ENCODE results near the gene ZNF697. TPM values are rescaled to one million over a fixed set of nuclear protein-coding genes. Genes with fewer than 3 reads are reported as not detected.
A peak's percentile ranks its signal among the peaks of the same experiment; 100 is the strongest.
"Not testable (repeated sequence)": the region's sequence is repeated elsewhere in the genome, so short reads cannot be mapped to it uniquely, and the experiment has no call there.

Gene ZNF697
- total RNA-seq, 1 experiment from 2014 or later, result 3.2 TPM

DNA sequence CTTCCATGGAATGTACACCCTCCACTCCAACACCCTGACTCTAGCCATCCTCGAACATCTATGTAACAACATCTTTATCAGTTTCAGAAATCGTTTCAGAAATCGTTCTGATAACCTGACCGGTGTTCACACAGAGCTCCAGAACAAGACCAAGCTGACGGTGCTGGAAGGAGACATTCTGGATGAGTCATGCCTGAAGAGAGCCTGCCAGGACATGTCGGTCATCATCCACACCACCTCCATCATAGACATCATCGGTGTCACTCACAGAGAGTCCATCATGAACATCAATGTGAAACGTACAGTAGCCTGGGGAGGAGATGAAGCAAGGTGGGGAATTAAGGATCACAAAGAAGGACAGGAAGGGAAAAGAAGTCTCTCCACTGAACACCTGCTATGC, 43.0 kb downstream of the ZNF697 start:
- DNase-seq (ENCODE audit: extremely low read depth, low read depth), result not testable (repeated sequence)

DNA sequence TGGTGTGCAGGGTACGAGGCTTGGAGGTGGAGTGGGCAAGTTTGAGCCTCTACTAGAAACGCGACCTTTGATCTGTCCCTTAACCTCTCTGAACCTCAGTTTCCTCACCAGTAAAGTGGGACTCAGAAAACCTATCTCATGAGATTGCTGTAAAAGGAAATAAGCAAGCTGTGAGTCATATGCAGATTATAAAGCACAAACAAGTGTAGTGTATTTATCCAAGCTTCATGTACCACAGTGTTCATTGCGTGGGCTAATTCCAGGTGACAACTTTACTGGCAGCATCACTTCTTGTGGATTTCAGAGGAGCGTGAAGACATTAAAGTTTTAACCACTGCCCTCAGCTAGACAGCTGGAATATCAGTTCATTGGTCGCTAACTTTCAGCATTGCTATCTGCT, 44.4 kb downstream of the ZNF697 start:
- no peak for DNase-seq (ENCODE audit: extremely low read depth, low read depth)

DNA sequence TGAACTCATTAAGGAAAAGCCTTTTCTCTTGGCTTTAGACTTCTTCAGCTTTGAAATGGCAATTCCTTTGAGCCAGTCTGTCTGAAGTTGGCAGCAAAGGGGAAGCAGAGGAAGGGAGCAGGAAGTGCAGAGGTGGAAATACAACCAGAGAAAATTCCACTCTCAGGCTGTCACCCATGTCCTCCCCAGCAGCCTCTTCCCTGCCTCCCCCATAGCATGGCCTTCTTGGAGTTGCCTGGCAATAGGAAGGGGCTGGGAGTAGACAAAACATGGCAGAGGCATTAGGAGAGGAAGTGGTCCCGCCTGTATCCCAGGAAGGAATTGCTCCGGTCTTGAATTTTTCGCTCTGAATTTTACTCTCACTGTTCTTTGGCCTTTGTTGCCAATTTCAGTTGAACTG, 44.8 kb downstream of the ZNF697 start:
- DNase-seq (ENCODE audit: extremely low read depth, low read depth), result not testable (repeated sequence)

DNA sequence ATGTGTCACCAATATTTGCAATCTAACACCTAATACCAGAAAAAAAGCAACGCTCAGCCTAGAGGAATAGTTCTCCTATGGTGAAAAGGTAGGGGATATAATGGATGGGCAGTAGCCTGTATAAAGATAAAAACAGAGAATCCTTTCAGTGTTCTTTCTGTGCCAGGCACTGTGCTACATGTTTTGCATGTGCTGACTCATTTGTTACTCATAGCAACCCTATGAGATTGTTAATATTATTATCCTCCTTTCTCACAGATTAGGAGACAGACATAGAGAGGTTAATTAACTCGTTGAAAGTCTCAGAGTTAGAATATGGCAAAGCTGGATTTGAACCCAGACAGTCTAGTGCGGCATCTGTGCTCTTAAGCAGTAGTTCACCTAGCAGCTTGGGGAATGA, 45.3 kb downstream of the ZNF697 start:
- not testable (repeated sequence) for DNase-seq (ENCODE audit: extremely low read depth, low read depth)

DNA sequence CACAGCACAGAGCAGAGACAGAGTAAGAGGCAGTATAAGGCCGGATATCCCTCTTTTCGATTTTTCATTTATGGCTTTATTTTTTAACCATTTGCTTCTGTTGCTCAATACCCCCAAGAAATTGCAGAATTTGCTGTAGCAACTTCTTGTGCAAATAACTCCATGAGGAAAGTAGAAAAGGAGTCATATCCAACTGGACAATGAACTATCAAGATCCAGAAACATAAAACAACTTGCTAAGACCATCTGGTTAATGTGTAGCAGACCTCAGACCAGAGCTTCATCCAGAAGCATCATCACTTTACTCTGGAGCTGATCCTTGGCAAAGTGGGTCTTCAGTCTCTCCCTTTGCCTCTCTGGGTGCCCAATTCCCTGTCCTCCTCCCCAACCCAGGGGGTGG, 45.9 kb downstream of the ZNF697 start:
- DNase-seq (ENCODE audit: extremely low read depth, low read depth), result no peak

DNA sequence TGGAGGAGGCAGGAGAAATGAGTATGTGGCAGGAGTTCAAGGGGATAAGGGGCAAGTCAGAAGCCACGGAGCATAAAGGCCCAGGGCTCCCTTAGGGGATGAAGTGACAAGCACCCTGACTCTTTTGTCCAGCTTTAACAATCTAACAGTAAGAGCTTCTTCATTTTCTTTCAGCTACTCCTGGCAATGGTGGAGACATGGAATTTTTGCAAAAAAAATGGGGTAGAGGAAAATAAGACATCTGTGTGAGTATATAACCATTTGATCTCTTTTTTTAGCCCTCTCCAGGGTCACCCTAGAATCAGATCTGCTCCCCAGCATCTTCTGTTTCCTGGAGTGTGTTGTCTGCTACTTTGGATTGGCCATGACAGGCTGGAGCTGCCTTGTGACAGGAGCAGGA, 47.1 kb downstream of the ZNF697 start:
- DNase-seq (ENCODE audit: extremely low read depth, low read depth), result no peak

DNA sequence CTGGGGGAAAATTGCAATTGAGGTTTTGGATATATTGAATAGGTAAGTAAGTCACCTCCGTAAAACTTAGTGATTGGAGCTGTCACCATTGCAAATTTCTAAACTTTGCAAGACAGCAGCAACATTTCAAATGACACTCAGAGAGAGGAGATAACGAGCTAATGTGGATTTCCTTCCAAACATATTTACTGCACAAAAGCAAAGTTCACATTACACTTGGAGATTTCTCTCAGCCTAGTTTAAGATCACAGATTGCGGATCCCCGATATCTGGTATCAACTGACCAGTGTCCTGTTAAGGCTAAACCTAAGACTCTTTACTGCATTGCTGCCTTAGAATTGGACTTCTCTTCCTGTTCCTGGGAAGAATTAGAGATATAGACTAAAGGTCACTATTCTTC, 47.5 kb downstream of the ZNF697 start:
- DNase-seq (ENCODE audit: extremely low read depth, low read depth), result no peak

DNA sequence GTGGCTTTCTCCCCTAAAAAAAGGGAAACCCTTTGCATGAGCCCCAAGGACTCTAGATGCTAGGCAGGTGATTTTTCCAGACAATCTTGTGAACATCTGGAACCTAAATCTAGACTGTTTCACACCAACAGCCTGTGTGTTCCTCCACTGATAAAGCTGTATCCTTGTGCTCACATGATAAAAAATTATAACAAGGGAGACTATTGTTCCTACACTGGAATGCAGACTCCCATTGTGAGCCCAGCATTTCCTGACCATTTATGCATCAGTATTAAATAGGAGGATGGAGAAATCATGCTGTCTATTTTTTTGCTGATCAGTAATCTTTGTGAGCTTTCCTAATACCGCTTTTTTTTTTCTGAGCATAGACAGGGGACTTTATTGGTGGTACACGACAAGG, 52.5 kb downstream of the ZNF697 start:
- no peak for DNase-seq (ENCODE audit: extremely low read depth, low read depth)

DNA sequence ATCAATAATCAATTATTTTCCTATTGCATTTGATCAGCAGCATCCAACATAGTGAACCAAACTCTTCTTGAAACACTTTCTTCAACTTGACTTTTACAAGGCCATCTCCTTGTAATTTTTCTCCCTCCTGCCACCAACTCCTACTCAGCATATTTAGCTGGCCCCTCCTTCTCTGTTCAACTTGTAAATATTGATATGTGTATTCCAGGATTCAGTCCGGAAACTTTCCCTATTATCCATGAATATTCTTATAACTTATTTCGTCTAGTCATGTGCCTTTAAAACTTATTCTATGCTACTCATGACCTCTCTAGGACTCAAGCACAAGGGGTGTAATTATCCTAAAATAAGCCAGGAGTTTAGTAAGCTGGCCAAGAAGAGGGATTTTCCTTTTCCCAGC, 52.9 kb downstream of the ZNF697 start:
- DNase-seq (ENCODE audit: extremely low read depth, low read depth), result no peak

DNA sequence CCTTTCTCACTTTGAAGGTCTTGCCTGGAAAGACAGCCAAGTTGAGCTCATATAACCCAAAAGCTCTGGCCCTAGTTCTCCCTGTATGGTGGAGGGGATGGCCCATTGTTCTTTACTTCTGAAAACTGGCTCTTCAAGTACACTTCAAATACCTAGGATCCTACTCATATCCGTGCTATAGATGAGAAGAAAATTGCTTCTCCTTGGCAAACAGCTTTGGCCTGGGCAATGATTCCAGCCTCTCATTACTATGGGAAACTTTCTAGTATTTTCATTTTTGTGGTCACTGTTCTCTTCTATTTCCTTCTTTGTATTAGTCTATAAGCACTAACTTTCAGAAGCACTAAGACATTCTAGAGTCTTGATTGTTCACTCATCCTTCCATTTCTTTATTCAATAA, 53.7 kb downstream of the ZNF697 start:
- DNase-seq (ENCODE audit: extremely low read depth, low read depth), result no peak

DNA sequence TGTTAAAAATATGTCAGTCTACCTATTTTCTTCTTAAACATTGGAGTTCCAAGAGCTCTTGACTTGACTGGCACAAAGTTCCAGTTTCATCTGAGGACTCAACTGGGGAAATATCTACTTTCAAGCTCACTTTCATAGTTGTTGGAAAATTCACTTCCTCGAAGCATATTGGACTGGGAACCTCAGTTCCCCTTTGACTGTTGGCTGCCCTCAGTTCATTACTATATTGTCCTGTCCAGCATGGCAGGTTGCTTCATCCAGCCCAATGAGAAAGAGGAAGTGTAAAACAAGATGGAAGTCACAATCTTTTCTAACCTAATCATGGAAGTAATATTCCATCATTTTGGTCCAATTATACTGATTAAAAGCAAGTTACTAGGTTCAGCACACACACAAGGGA, 54.3 kb downstream of the ZNF697 start:
- DNase-seq (ENCODE audit: extremely low read depth, low read depth), result no peak

DNA sequence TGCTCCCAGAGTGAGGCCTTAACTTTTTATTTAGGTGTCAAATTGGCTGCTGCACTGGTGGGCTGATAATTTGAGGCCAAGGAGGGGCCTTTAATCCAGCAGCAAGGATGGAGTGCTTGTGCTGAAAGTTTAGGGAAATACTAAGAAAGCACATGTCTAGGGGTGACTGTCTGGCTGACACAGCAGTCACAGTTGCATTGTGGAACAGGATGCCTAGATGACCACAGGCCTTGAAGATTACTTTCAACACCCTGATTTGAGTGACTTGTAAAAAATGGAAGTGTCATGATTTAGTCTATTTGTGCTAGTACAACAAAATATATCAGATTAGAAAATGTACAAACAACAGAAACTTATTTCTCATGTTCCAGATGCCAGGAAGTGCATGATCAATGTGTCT, 57.7 kb downstream of the ZNF697 start:
- DNase-seq (ENCODE audit: extremely low read depth, low read depth), result no peak

DNA sequence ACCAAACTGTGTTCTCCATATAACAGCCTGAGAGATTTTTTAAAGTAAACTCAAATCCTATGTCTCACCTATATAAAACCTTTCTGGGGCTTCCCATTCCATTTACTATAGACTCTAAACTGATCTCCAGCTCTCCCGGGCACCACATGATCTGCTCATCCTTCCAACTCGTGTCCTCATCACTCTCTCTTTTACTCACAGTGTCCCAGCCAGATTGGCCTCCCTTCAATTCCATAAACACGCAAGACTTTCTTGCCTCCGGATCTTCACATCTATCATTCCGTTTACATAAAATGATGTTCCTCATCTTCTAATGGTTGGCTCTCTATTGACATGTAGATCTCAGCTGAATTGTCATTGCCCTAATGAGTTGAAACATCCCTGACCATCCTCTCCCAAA, 59.4 kb downstream of the ZNF697 start:
- no peak for DNase-seq (ENCODE audit: extremely low read depth, low read depth)

DNA sequence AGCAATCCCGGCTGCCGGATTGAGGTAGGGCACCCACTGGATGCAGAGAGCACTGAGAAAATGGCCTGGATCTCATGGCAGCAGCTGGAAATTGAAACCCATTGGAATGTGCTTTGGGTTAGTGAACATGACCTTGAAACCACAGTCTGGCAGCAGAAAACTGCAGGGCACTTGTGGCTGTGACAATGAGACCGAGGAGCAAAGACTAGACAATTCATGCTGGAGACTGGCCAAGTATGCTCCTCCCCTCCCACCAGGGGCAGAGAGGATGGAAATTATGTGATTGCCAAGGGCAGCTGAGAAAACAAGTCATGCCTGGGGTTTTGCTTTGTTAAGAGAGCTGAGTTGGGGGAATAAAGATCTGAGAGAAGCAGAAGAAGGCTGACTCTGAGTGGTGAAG, 60.7 kb downstream of the ZNF697 start:
- DNase-seq (ENCODE audit: extremely low read depth, low read depth), result no peak

DNA sequence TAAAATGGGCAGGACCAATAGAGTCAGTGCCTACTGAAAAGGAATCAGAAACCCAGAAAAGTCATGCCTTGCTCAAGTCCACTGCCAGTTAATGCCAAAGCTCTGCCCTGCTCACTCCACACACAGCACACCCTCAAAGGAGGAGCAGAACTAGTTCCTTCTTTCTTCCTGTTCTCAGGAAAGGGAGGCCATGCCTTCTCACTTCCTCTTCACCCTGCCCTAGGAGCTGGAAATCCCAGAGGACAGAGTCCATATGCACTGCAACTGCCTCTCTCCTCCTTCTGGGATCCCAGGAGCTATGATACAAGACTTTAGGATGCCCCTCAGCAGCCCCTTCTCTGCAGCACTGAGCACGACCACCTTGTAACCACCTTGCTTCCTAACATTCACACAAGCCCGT, 62.3 kb downstream of the ZNF697 start:
- not testable (repeated sequence) for DNase-seq (ENCODE audit: extremely low read depth, low read depth)

DNA sequence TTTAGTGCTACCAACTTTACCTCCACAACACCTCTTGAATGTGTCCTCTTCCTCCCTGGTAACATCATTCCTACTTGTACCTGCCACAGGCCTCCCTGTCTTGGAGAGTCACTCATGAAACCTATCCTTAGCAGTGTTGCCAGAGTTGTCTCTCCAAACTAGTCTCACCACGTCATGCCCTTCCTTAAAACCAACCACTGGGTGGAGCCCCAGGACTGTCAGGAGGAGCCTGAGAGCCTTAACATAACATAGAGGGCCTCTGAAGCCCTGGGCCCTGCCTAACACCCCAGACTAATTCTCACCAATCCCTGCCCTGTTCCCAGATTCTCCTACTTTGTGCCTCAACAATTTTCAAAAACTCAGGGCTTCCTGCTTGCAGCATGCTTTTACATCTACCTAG, 65.3 kb downstream of the ZNF697 start:
- peak; percentile 19 for DNase-seq (ENCODE audit: extremely low read depth, low read depth)

DNA sequence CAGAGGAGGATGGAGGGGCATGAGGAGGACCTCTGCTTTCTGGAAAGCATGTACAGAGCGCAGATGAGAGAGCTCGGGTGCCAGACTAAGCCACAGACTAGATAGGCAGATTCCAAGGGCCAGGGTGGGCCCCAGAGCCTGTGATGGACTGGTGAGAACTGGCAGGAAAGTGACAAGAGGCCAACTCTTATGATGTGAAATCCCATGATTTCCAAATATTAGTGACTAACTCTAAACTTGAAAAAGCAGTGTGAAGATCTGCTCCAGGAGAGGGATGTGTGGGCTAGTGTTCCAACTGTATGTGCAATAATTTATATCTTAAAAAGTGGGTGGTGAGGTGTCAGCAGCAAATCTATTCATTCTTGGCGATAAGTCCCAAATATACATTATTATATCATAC, 67.0 kb downstream of the ZNF697 start:
- not testable (repeated sequence) for DNase-seq (ENCODE audit: extremely low read depth, low read depth)

DNA sequence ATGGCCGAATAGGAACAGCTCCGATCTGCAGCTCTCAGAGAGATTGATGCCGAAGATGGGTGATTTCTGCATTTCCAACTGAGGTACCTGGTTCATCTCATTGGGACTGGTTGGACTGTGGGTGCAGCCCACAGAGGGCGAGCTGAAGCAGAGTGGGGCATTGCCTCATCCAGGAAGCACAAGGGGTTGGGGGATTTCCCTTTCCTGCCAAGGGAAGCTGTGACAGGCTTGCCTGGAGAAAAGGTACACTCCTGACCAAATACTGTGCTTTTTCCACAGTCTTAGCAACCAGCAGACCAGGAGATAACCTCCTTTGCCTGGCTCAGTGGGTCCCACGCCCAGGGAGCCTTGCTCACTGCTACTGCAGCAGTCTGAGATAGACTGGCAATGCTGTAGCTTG, 74.2 kb downstream of the ZNF697 start:
- DNase-seq (ENCODE audit: extremely low read depth, low read depth), result no peak

DNA sequence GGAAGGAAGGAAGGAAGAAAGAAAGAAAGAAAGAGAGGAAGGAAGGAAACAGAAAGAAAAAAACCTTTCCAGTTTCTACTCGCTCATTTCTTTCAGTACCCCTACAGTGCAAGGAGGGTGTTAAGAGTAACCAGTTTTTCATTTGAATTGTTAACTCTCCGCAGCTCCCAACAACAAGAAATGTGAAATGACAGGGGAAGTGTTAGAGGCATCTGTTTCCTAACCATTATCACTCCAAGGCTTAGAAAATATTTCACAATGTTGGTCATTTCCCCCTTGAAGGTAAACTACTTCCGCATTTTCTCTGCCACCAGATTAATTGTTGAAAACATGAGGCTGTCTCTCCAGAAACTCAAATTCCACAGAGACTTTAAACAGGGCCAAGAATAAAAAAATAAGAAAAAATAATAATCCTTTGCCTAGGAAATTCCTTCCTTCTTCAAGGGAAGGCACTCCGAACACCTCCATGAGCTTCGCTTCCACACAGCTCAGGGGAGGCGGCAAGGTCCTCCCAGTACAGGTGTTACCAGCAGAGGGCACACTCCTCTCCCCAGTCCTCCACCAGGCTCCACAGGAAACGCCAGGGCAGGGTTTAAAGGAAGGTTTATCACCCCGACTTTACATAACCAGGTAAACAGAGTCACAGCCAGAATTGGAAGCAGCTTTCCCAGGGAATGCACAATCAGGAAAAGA, 78.0 kb downstream of the ZNF697 start:
- DNase-seq (ENCODE audit: extremely low read depth, low read depth), result not testable (repeated sequence)
